Small intestine (tissue), 7 donors: ENCODE data around the gene MRPS11. TPM values are rescaled to one million over a fixed set of nuclear protein-coding genes. Genes with fewer than 3 reads are reported as not detected.

ENCODE experiments used
- DNase-seq, 2 donors: peaks; one replicate each; pipeline versions ENCODE4 v3.0.0 to v3.0.0-alpha.2; 2013
- FAIRE-seq: peaks from 2 replicates; lab custom pipeline; 2012; peaks lifted over from hg19 to GRCh38; lab: Jason Lieb, UNC
- H3K27ac ChIP-seq, 3 donors: one replicate each; pipeline ENCODE4 v1.5.1; 2013; ENCODE audit warnings: low read length in 2 of 3, mild to moderate bottlenecking in 2 of 3, control low read depth in 1 of 3, inconsistent platforms in 1 of 3, low read depth in 1 of 3, moderate library complexity in 1 of 3
- H3K27me3 ChIP-seq, 3 donors: one replicate each; pipeline ENCODE4 v1.6.1; 2013; ENCODE audit warnings: low read length in 3 of 3, inconsistent platforms in 1 of 3; ENCODE audit not compliant: control insufficient read depth in 3 of 3, insufficient read depth in 3 of 3
- H3K36me3 ChIP-seq, 3 donors: one replicate each; pipeline ENCODE4 v1.6.1; 2013; ENCODE audit warnings: low read length in 3 of 3, inconsistent platforms in 1 of 3, low read depth in 1 of 3, mild to moderate bottlenecking in 1 of 3, moderate library complexity in 1 of 3; ENCODE audit not compliant: control insufficient read depth in 3 of 3, insufficient read depth in 2 of 3
- H3K4me1 ChIP-seq, 3 donors: one replicate each; pipeline ENCODE4 v1.6.1; 2013; ENCODE audit warnings: low read length in 2 of 3, inconsistent platforms in 1 of 3, low read depth in 1 of 3, mild to moderate bottlenecking in 1 of 3, moderate library complexity in 1 of 3; ENCODE audit not compliant: control insufficient read depth in 3 of 3, insufficient read depth in 2 of 3
- H3K4me3 ChIP-seq, 3 donors: one replicate each; pipeline ENCODE4 v1.5.1; 2013; ENCODE audit warnings: low read length in 3 of 3, control low read depth in 1 of 3, inconsistent platforms in 1 of 3, low read depth in 1 of 3, mild to moderate bottlenecking in 1 of 3, moderate library complexity in 1 of 3
- H3K9me3 ChIP-seq, 2 donors: one replicate each; pipeline ENCODE4 v1.6.1; 2013; ENCODE audit warnings: low read depth in 1 of 2, low read length in 1 of 2; ENCODE audit not compliant: control insufficient read depth in 2 of 2, insufficient read depth in 1 of 2
- WGBS, 3 donors: extraction: QIAGEN DNeasy Blood & Tissue Kit; methylation state at CpG; one replicate each; pipeline ENCODE4 v1.1.7; 2013; 5-methylcytosine and 5-hydroxymethylcytosine counted together
- polyA plus RNA-seq, 4 donors: library from polyadenylated mRNA; stranded (reverse) in 3 of 4; unstranded in 1 of 4; fragments of 200-250 nt in 3 of 4; fragments of 120-200 nt in 1 of 4; gene quantifications; one replicate each; pipeline versions ENCODE4 v1.2.1 to v1.2.3, GENCODE V29; 2013
- donor health status: healthy with polysubstance abuse.
- donor health status: control.
- donor health status: control.
- donor health status: Bipolar disorder and iron deficiency.
- donor health status: healthy.

Gene MRPS11
- polyA plus RNA-seq, 4 donors = 37.7 to 79.8 (median 63.9) TPM

DNA sequence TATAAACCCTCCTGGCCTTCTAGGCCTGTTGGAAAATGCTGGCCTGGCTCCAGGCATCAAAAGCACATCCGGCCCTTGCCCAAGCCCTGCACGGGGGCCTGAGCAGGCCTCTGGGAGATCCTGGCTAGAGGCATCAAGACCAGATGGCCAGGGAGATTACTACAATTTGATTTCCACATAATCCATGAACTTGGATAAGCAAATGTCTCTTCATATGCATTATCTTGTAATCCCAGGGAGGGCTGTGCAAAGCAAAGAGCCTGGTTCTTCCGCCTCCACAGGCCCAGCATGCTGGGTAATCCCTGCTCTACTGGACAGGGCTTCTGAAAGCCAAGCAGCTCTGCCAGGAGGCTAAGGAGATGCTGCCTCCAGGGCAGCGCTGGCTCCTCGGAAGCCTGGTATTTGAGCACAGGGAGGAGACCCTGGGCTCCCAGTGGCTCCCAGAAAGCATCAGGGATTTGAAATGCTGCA lies 18.5 kb upstream of the MRPS11 start:
- WGBS, 3 donors = 76 to 90% (median 85%) methylated on average over 5 of the region's 5 CpGs
- Histone ChIP-seq H3K27ac (no peak overlapping the region), H3K4me3 (no peak overlapping the region), H3K4me1 (no peaks in the 10 kb centered on the region), H3K27me3 (no peaks in the 10 kb centered on the region), H3K9me3 (no peaks in the 10 kb centered on the region), H3K36me3 (no peaks in the 10 kb centered on the region)
- no peak for DNase-seq
- no peak for FAIRE-seq

- DNase-seq (no peak), FAIRE-seq (no peak)
- H3K9me3 ChIP-seq = no peaks in the 10 kb centered on the region
- no peak overlapping the region for H3K4me3 ChIP-seq
- H3K27ac ChIP-seq = no peak overlapping the region
- H3K36me3 ChIP-seq = no peaks in the 10 kb centered on the region
- no peaks in the 10 kb centered on the region for H3K27me3 ChIP-seq
- peaks cover 0 to under 1% (median 0%) of the 10 kb centered on the region in 3 donors for H3K4me1 ChIP-seq
- 79 to 88% (median 84%) methylated on average over 8 of the region's 8 CpGs for WGBS, 3 donors
Measured at GRCh38 chr15:88449581-88449980, 17.9 kb upstream of the MRPS11 start.

DNA sequence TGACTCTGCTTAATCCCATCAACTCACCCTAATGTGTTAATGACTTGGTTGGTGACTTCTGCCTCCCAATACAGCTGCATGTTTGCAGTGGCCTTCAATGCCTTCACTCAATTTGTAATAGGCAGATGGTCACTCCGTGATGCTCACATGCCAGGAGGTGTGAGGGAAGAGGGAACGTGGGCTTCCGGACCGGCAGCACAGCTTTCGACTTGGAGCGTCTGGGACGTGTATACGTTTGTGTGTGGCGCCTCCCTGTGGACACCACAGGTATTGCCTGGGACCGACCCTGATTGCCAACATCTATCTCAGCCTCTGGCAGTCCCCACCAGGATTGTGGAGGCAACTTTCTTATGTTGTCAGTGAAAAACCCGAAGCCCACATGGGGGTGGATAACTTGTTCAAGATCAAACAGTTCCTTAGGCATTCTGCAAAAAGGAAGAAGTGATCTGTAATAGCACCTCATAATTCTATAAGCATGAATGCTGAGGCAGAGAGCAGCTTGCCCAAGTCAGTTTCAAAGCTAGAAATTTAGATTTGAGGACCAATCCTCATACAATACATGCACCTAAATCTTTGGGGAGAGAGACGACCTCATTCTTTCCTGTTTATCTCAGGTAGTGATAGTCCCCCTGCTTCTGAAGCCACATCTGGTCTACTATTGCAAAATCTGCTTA lies 17.2 kb upstream of the MRPS11 start:
- H3K27me3 ChIP-seq = no peaks in the 10 kb centered on the region
- H3K27ac ChIP-seq = no peak overlapping the region
- H3K4me1 ChIP-seq = peaks cover 0 to 4% (median 0%) of the 10 kb centered on the region in 3 donors
- 2 to 5% (median 3%) methylated on average over 12 of the region's 12 CpGs for WGBS, 3 donors
- H3K9me3 ChIP-seq = no peaks in the 10 kb centered on the region
- H3K4me3 ChIP-seq = no peak overlapping the region
- DNase-seq = peak; percentile 35 to 79
- FAIRE-seq = no peak
- H3K36me3 ChIP-seq = no peaks in the 10 kb centered on the region

GRCh38 chr15:88453651-88454050 lies 13.9 kb upstream of the MRPS11 start:
- WGBS, 3 donors = 43 to 50% (median 44%) methylated on average over 1 of the region's 1 CpG
- Histone ChIP-seq H3K4me1 (peaks cover 0 to 4% (median 0%) of the 10 kb centered on the region in 3 donors), H3K27ac (no peak overlapping the region), H3K27me3 (no peaks in the 10 kb centered on the region), H3K36me3 (peaks cover 0 to 7% (median 5%) of the 10 kb centered on the region in 3 donors), H3K9me3 (no peaks in the 10 kb centered on the region), H3K4me3 (no peak overlapping the region)
- no peak for FAIRE-seq
- no peak for DNase-seq

DNA sequence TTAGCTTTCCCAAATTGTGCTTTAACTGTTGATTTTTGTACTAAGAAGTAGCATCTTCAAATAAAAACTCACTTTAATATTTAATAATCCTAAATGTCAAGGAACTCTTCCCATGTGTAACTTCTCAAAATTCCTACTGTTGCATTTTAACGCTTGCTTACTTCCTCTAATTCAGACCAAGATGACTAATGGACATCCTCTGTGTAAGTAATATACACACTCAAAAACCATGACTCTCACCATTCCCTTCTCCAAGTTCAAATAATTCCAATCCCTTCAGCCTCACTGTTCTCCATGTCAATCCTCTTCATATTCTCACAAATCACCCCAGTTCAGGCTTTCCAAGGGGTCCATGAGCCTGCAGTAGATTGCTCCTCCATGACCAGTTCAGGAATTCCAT lies 13.3 kb upstream of the MRPS11 start:
- Histone ChIP-seq H3K4me3 (no peak overlapping the region), H3K27ac (no peak overlapping the region), H3K36me3 (peaks cover 0 to 10% (median 7%) of the 10 kb centered on the region in 3 donors), H3K9me3 (no peaks in the 10 kb centered on the region), H3K27me3 (no peaks in the 10 kb centered on the region), H3K4me1 (peaks cover 0 to 4% (median 0%) of the 10 kb centered on the region in 3 donors)
- DNase-seq (no peak), FAIRE-seq (no peak)
- WGBS, 3 donors = 23 to 82% (median 65%) methylated on average over 1 of the region's 1 CpG

DNA sequence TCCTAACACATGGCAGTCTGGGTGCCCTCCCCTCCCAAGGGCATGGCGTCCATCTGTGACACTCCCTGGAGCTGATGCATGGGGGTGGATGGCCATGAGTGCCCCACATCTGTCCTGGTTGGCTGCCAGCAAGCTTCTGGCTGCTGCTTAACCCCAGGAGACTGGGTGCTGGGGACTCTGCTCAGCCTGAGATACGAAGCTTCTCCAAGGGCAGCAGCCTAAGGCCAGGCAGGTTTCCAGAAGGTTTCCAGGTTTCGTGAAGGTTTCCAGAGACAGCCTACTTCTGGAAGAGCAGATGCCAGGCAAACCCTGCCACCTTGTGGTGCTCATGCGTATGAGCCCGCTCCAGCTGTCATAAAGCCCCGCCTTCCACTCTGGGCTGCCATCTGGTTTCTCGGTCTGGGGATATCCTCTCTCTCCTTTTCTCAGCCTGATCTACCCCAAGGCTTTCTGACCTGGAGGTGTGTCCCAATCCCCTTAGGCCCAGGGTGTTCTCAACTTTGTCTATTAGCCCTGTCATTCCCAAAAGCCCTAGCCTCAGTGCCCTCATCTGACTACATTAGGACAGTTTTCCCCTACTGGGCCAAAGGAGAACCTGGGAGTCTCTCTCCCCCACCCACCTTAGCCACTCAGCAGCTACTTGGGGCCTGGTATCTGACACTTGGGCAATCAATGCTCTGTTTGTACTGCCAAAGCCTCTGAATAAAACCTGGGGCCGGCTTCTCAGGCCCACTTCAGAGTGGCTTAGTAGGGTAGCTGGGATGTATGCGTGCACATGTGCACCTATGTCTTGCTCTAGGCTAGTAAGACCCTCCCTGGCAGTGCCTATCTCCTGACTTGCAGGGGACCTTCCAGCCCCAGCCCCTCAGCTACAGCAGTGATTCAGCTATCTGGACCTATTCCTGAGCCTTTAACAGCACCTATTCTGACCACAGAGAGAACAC lies 12.4 kb upstream of the MRPS11 start:
- WGBS, 3 donors = 25 to 27% (median 25%) methylated on average over 9 of the region's 9 CpGs
- H3K27ac ChIP-seq = no peak overlapping the region
- peaks cover 6 to 18% (median 16%) of the 10 kb centered on the region in 3 donors for H3K36me3 ChIP-seq
- FAIRE-seq (no peak), DNase-seq (peak; percentile 79 to 83)
- no peaks in the 10 kb centered on the region for H3K27me3 ChIP-seq
- peaks cover 0 to 4% (median 0%) of the 10 kb centered on the region in 3 donors for H3K4me1 ChIP-seq
- H3K4me3 ChIP-seq = no peak overlapping the region
- no peaks in the 10 kb centered on the region for H3K9me3 ChIP-seq

DNA sequence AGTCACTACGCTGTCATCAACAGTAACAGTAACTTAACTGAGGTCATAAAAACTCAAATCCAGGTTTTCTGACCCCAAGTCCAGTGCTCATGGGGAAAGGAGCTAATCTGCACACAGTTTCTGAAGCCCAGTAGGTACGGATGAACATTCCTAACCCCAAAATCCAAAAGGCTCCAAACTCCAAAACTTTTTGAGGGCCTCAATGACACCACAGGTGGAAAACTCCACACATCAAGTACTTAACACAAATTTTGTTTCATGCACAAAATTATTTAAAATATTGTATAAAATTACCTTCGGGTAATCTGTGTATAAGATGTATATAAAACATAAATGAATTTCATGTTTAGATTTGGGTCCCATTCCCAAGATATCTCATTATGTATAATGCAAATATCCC lies 10.8 kb upstream of the MRPS11 start:
- Histone ChIP-seq H3K4me1 (peaks cover 0 to 4% (median 0%) of the 10 kb centered on the region in 3 donors), H3K27ac (no peak overlapping the region), H3K9me3 (no peaks in the 10 kb centered on the region), H3K36me3 (peaks cover 6 to 20% (median 19%) of the 10 kb centered on the region in 3 donors), H3K4me3 (no peak overlapping the region), H3K27me3 (no peaks in the 10 kb centered on the region)
- no peak for FAIRE-seq
- WGBS, 3 donors = 93 to 98% (median 96%) methylated on average over 3 of the region's 3 CpGs
- DNase-seq = no peak

- Histone ChIP-seq H3K27ac (no peak overlapping the region), H3K9me3 (no peaks in the 10 kb centered on the region), H3K4me3 (no peak overlapping the region), H3K4me1 (peaks cover 0 to 3% (median 2%) of the 10 kb centered on the region in 3 donors), H3K36me3 (peaks cover 15 to 20% (median 18%) of the 10 kb centered on the region in 3 donors), H3K27me3 (no peaks in the 10 kb centered on the region)
- DNase-seq (no peak), FAIRE-seq (no peak)
- 60 to 71% (median 63%) methylated on average over 2 of the region's 2 CpGs for WGBS, 3 donors
Measured at GRCh38 chr15:88463870-88464532, 3.5 kb upstream of the MRPS11 start.
